ENCODE measurements around the gene FGFR2.

- TF ChIP-seq EZH2 (IDR thresholded peaks at IDR 0.05; ENCODE audit: insufficient read depth, low read length) (no peak), CTCF (IDR thresholded peaks at IDR 0.05; ENCODE audit: insufficient read depth, low read depth, low read length) (no peak)
These were observed 65.9 kb downstream of the FGFR2 start for GRCh38 chr10:121532292-121532864.

All from astrocyte (in vitro differentiated cells and primary cell).